ENCODE data around the gene SHC2. TPM values are rescaled to one million over a fixed set of nuclear protein-coding genes. Genes with fewer than 3 reads are reported as not detected.

The SHC2 gene
- total RNA-seq, 2 experiments from 2014 or later, result 0.21 TPM; not detected in 1

DNA sequence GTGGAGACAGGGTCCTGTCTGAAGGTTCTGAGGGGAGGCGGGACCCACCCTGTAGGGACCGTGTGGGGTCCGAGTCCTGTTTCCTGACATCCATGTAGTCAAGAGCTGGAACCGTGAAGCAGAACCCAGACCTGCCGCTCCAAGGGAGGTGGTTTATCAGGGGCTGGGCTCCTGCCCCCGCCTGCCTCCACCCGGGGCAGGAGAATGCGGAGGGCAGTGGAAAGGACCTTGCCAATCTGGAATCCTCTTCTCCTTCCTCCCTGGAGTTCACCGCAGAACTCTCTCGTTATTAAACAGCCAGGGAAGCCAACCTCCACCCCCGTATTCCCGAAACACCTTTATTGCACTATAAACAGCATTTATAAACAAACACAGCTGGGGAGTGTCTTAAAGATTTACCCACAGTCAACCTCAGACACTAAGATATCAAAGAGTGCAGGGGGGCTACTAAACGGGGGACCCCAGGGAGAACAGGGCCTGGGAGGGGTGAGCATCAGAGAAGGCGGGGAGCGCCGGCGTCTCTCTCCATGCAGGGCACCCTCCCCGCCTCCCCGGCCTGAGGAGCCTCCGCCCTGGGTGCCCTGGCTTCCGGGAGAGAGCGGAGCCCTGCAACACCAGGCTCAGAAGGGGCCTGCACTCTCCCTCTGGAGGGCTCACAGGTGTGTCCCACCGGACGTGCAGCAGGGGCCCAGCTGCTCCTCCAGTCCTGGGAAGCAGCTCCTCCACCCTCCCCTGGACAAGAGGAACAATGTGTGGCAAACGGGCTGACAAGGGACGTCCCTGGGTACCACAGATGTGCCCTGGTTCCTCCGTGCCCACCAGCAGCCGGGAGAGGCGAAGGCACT lies 55.5 kb downstream of the SHC2 start:
- Mint-ChIP-seq H3K9me3 (ENCODE audit: low read depth) (no peaks in the 10 kb centered on the region), H3K27ac (no peak overlapping the region), H3K27me3 (peaks cover 21% of the 10 kb centered on the region), H3K36me3 (ENCODE audit: low read depth) (no peaks in the 10 kb centered on the region), H3K4me1 (peaks cover 6% of the 10 kb centered on the region), H3K4me3 (no peak overlapping the region)
- ChIA-PET CTCF (interaction anchor here (0.7 kb wide), 1 partner anchor 25 kb away, joined by 3 read pairs; no protein-coding TSS in a partner anchor), POLR2A (no interaction called here)
- intact Hi-C loops (cut with DNase I, micrococcal nuclease), result no loop called here
- ATAC-seq, result no peak
- no peak for DNase-seq

DNA sequence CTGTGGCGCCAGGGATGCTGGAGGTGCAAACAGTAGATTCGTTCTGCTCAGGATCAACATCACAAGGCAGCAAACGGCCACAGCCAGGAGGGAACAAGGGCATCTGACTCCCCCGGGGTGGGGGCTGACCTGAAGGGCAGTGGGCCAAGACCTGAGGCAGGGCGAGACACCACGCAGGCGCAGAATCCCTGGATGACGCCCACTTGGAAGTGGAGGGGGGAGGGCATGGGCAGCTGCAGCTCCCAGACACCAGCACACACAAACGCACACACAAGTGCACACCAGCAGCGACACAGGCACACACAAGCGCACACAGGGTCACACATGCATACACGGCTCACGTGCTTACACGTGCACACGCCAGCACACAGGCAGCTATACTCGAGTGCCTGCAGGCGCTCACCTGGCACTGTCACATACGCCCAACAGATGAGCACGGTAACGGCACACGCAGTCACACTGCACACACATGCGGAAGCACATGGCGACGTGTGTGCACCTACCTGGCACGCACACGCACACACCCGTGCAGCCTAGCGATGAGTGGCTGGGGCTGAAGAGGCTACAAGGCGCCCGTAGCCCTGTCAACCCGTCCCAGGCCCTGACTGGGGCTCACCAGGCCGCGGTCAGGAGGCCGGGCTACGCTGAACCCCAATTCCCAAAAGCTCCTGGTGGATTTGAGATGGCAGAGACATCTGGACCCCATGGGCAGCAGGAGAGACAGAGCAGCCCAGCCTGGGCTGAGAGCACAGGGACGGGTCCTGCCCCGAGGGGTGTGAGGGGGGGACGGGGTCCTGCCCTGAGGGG lies 57.4 kb downstream of the SHC2 start:
- intact Hi-C loops (cut with DNase I, micrococcal nuclease), result no loop called here
- ATAC-seq (no peak), DNase-seq (no peak)
- no peaks in the 10 kb centered on the region for H3K9me3 Mint-ChIP-seq (ENCODE audit: low read depth)
- CTCF ChIA-PET, result no interaction called here
- peaks cover 12% of the 10 kb centered on the region for H3K27me3 Mint-ChIP-seq
- H3K4me1 Mint-ChIP-seq, result no peaks in the 10 kb centered on the region
- H3K36me3 Mint-ChIP-seq (ENCODE audit: low read depth), result no peaks in the 10 kb centered on the region
- H3K27ac Mint-ChIP-seq, result no peak overlapping the region
- no peak overlapping the region for H3K4me3 Mint-ChIP-seq
- POLR2A ChIA-PET, result no interaction called here

GRCh38 chr19:402786-403185 lies 58.0 kb downstream of the SHC2 start:
- no peak overlapping the region for H3K4me3 Mint-ChIP-seq
- CTCF ChIA-PET, result no interaction called here

GRCh38 chr19:401866-402511 lies 58.8 kb downstream of the SHC2 start:
- H3K4me1 Mint-ChIP-seq, result no peaks in the 10 kb centered on the region
- DNase-seq, result no peak
- H3K36me3 Mint-ChIP-seq (ENCODE audit: low read depth), result no peaks in the 10 kb centered on the region
- H3K27me3 Mint-ChIP-seq, result peaks cover 12% of the 10 kb centered on the region
- ChIA-PET CTCF (no interaction called here), POLR2A (no interaction called here)
- no peaks in the 10 kb centered on the region for H3K9me3 Mint-ChIP-seq (ENCODE audit: low read depth)
- intact Hi-C loops (cut with DNase I, micrococcal nuclease), result no loop called here
- no peak overlapping the region for H3K27ac Mint-ChIP-seq
- no peak overlapping the region for H3K4me3 Mint-ChIP-seq
- ATAC-seq, result no peak

More at GRCh38 chr19:402786-403185, 58.0 kb downstream of the SHC2 start:
- no peaks in the 10 kb centered on the region for H3K36me3 Mint-ChIP-seq (ENCODE audit: low read depth)
- no peak for DNase-seq
- POLR2A ChIA-PET, result no interaction called here
- H3K9me3 Mint-ChIP-seq (ENCODE audit: low read depth), result no peaks in the 10 kb centered on the region
- H3K27me3 Mint-ChIP-seq, result peaks cover 12% of the 10 kb centered on the region
- no peak for ATAC-seq
- H3K27ac Mint-ChIP-seq, result no peak overlapping the region
- no peaks in the 10 kb centered on the region for H3K4me1 Mint-ChIP-seq
- intact Hi-C loops (cut with DNase I, micrococcal nuclease), result no loop called here

- ChIA-PET CTCF (no interaction called here), POLR2A (no interaction called here)
- peaks cover 9% of the 10 kb centered on the region for H3K27me3 Mint-ChIP-seq
- H3K4me3 Mint-ChIP-seq, result no peak overlapping the region
- ATAC-seq (no peak), DNase-seq (no peak)
- intact Hi-C loops (cut with DNase I, micrococcal nuclease), result no loop called here
- H3K27ac Mint-ChIP-seq, result no peak overlapping the region
- no peaks in the 10 kb centered on the region for H3K4me1 Mint-ChIP-seq
- no peaks in the 10 kb centered on the region for H3K9me3 Mint-ChIP-seq (ENCODE audit: low read depth)
- no peaks in the 10 kb centered on the region for H3K36me3 Mint-ChIP-seq (ENCODE audit: low read depth)
Observed at GRCh38 chr19:400976-401865, 59.6 kb downstream of the SHC2 start.

DNA sequence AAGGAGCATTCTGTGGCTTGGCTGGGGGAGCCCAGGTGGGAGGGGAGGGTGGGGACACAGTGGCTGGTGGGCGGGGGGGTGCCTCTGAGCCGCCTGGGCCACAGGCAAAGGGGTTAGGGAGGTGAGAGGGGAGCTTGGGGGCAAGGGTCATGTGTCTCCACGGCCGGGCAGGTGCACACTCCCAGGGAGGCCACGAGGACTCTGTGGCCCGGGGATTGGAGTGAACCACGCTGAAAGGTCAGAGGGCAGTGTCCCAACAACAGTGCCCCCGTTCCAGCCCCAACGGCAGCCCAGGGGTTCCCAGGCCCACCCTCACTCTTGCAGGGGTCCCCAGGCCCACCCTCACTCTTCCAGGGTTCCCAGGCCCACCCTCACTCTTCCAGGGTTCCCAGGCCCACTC lies 61.5 kb downstream of the SHC2 start:
- ChIA-PET POLR2A (no interaction called here), CTCF (no interaction called here)
- intact Hi-C loops (cut with DNase I, micrococcal nuclease), result no loop called here
- Mint-ChIP-seq H3K27ac (no peak overlapping the region), H3K4me3 (no peak overlapping the region), H3K4me1 (no peaks in the 10 kb centered on the region), H3K36me3 (ENCODE audit: low read depth) (no peaks in the 10 kb centered on the region), H3K27me3 (peaks cover 9% of the 10 kb centered on the region), H3K9me3 (ENCODE audit: low read depth) (peaks cover 8% of the 10 kb centered on the region)
- DNase-seq (no peak), ATAC-seq (no peak)

- CTCF ChIA-PET, result interaction anchor here (0.7 kb wide), 1 partner anchor 14 kb away, joined by 3 read pairs; no protein-coding TSS in a partner anchor
- no peak for DNase-seq
Observed at GRCh38 chr19:398719-399118, 62.1 kb downstream of the SHC2 start.

GRCh38 chr19:397941-398706 lies 62.7 kb downstream of the SHC2 start:
- Mint-ChIP-seq H3K36me3 (ENCODE audit: low read depth) (no peaks in the 10 kb centered on the region), H3K9me3 (ENCODE audit: low read depth) (peaks cover 12% of the 10 kb centered on the region), H3K4me3 (no peak overlapping the region), H3K27ac (no peak overlapping the region), H3K27me3 (peaks cover 4% of the 10 kb centered on the region), H3K4me1 (no peaks in the 10 kb centered on the region)
- POLR2A ChIA-PET, result no interaction called here
- intact Hi-C loops (cut with DNase I, micrococcal nuclease), result no loop called here
- DNase-seq (no peak), ATAC-seq (no peak)
- CTCF ChIA-PET, result interaction anchor here (0.7 kb wide), 1 partner anchor 14 kb away, joined by 3 read pairs; no protein-coding TSS in a partner anchor

More at GRCh38 chr19:398719-399118, 62.1 kb downstream of the SHC2 start:
- no peak overlapping the region for H3K4me3 Mint-ChIP-seq
- POLR2A ChIA-PET, result no interaction called here
- no peaks in the 10 kb centered on the region for H3K4me1 Mint-ChIP-seq
- intact Hi-C loops (cut with DNase I, micrococcal nuclease), result no loop called here
- no peak for ATAC-seq
- no peaks in the 10 kb centered on the region for H3K36me3 Mint-ChIP-seq (ENCODE audit: low read depth)
- peaks cover 9% of the 10 kb centered on the region for H3K27me3 Mint-ChIP-seq
- H3K27ac Mint-ChIP-seq, result no peak overlapping the region
- peaks cover 8% of the 10 kb centered on the region for H3K9me3 Mint-ChIP-seq (ENCODE audit: low read depth)

DNA sequence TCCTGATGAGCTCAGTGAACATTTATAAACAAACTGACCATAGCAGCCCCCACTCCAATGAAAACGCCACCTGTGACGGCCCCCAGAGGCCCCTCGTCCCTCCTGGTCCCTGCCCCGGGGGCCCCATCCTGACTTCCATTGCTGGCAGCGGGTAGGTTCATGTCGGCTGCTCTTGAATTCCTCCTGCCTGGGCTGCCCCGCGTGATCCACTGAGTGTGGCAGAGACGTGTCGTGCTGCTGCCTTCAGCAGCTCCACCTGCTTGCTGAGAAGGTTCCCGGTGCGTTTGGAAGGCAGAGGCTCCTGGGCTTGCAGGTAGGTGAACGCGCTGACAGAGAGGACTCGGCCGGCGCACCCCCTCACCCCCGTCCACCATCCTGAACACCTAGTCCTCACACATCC lies 63.5 kb downstream of the SHC2 start:
- CTCF ChIA-PET, result no interaction called here
- H3K36me3 Mint-ChIP-seq (ENCODE audit: low read depth), result no peaks in the 10 kb centered on the region
- H3K4me1 Mint-ChIP-seq, result no peaks in the 10 kb centered on the region
- POLR2A ChIA-PET, result no interaction called here
- no peak for ATAC-seq
- H3K4me3 Mint-ChIP-seq, result no peak overlapping the region
- H3K9me3 Mint-ChIP-seq (ENCODE audit: low read depth), result peaks cover 13% of the 10 kb centered on the region
- no peak for DNase-seq
- no peak overlapping the region for H3K27ac Mint-ChIP-seq
- H3K27me3 Mint-ChIP-seq, result no peaks in the 10 kb centered on the region
- intact Hi-C loops (cut with DNase I, micrococcal nuclease), result no loop called here

DNA sequence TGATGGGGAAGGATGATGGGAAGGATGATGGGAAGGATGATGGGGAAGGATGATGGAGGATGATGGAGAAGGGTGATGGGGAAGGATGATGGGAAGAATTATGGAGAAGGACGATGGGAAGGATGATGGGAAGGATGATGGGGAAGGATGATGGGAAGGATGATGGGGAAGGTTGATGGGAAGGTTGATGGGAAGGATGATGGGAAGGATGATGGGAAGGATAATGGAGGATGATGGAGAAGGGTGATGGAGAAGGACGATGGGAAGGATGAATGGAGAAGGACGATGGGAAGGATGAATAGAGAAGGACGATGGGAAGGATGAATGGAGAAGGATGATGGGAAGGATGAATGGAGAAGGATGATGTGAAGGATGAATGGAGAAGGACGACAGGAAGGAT lies 65.4 kb downstream of the SHC2 start:
- intact Hi-C loops (cut with DNase I, micrococcal nuclease), result no loop called here
- Mint-ChIP-seq H3K9me3 (ENCODE audit: low read depth) (peaks cover 13% of the 10 kb centered on the region), H3K27ac (no peak overlapping the region)

More for the DNA sequence above, 65.4 kb downstream of the SHC2 start:
- ChIA-PET CTCF (no interaction called here), POLR2A (no interaction called here)
- DNase-seq (no peak), ATAC-seq (no peak)
- H3K36me3 Mint-ChIP-seq (ENCODE audit: low read depth), result no peaks in the 10 kb centered on the region
- H3K4me3 Mint-ChIP-seq, result no peak overlapping the region
- H3K4me1 Mint-ChIP-seq, result no peaks in the 10 kb centered on the region
- H3K27me3 Mint-ChIP-seq, result no peaks in the 10 kb centered on the region
